Measurements from ENCODE around the gene KANSL1L.
A peak's percentile ranks its signal among the peaks of the same experiment; 100 is the strongest.

KANSL1L gene

DNA sequence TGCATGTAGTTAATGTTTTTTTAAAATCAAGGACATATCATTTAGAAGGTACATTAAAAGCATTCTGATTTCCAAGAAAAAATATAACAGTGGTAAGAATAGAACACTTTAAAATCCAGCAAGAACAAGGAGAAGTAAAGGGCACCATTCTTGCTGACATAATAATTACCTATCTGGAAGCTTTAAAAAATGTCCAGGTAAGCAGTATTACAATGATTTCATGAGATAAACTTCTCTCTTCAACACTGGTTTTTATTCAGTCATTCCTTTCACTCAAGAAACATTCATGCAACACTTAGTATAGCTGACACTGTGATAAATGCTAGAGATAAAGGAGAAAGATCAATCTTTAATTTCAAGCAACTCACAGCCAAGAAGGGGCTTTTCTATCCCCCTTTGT is 2.9 kb upstream of the KANSL1L start:
- no peak for DNase-seq

DNA sequence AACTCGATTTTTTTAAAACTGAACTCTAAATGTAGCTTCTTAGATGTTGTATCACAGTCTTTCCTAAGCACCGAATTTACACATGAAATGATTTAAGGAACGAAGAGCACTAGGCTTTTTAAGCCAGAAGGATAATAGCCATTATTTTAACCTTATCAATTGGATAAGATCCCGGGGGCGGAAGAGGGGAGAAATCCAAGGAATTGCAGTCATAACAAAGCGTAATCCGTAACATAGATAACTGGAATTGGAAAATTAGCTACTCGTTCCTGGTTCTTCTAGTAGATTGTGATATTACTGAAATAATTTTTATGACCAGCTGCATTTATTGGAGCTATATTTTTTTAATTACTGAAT is 988 bp upstream of the KANSL1L start:
- DNase-seq = no peak

GRCh38 chr2:210170446-210171303 is 534 bp downstream of the KANSL1L start:
- DNase-seq = peak; percentile 97 to 98

GRCh38 chr2:210170196-210170445 is 1.1 kb downstream of the KANSL1L start:
- no peak for DNase-seq

DNA sequence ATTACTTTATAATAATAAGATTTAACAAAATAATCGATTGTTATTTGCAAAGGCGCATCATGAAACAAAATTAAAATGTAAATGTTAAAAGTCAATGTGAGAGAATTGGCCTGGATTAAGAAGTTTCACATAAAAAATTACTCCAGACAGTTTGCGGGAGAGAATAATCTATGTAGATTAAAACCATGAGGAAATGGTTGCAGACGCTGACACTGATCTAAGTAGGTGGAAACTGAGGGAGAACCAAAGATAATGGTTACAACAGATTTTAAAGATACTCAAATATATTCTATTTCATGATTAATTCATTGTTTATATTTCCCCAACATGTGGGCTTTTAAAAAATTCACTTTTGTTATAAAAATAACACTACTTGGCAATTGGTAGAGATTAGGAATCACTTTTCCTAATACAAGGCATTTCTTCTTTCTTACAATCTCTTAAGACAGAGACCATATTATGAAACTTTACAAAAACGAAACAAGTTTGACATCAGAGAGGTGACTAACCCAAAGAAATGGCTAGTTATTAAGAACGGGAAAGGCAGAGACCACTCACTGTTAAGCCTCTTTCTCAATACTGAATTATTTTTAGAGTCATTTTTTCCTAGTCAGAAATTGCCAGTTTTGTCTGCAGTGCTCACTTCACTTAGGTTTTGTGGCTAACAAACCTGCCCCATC is 1.6 kb downstream of the KANSL1L start:
- peak; percentile 53 to 86 for DNase-seq

DNA sequence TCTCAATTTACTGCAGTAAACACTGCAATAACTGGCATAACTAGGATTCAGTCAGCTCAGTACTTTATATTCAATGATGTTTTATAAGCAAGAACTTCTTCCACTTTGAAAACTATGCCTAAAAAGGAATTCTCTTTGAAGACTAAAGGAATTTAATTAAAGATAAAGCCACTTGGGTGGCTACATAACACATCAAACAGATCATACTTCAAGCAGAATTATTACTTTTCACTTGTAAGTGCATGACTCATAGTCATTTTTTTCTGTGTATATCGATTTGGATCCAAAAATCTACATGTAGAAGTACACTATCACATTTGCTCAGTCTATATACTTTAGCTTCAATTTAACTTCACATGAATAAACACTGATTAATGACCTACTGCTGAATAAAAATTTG is 4.0 kb downstream of the KANSL1L start:
- no peak for DNase-seq

- no peak for DNase-seq
Measured at GRCh38 chr2:210162466-210163124, 8.6 kb downstream of the KANSL1L start.

GRCh38 chr2:210159059-210159458 is 12.2 kb downstream of the KANSL1L start:
- no peak for DNase-seq

- no peak for DNase-seq
Measured at GRCh38 chr2:210158236-210158635, 13.0 kb downstream of the KANSL1L start.

GRCh38 chr2:210157526-210157925 is 13.7 kb downstream of the KANSL1L start:
- no peak for DNase-seq

DNA sequence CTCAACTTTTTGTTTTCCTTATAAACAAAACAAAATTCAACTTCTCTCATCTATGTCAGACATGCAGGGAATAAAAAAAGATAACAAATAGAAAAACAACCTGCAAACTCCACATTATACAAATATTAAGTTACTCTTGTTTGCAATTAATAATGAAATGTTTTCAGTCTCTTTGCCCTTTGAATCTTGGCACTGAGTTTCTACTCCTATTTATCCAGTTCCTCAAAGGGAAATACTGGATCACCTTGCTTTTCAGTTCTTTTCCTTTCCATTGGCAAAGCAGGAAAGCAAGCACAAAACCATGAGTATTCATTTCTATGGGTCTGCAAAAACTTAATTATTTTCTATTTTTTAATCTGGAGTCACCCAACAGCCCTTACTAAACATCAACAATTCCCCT is 23.6 kb downstream of the KANSL1L start:
- DNase-seq = no peak

DNA sequence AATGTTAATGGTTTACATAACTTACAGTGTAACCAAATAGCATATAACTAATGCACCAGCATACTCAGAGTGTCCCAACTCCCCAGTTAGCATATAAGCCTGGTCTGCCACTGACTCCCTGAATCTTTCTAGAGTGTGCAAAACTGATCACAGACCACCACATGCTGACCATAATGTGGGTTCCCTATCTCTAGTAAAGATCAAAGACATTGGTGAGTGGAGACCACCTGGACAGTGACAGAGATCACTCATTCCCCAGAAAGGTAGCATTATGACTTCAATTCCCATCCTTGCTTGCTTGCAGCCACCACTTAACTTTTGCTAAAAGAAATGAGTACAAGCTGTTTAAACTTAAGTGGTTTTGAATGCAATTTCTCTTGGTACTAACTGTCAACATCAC is 39.0 kb downstream of the KANSL1L start:
- DNase-seq = no peak

- no peak for DNase-seq
Measured at GRCh38 chr2:210128961-210129360, 42.2 kb downstream of the KANSL1L start.

GRCh38 chr2:210113614-210114235 is 57.5 kb downstream of the KANSL1L start:
- no peak for DNase-seq

DNA sequence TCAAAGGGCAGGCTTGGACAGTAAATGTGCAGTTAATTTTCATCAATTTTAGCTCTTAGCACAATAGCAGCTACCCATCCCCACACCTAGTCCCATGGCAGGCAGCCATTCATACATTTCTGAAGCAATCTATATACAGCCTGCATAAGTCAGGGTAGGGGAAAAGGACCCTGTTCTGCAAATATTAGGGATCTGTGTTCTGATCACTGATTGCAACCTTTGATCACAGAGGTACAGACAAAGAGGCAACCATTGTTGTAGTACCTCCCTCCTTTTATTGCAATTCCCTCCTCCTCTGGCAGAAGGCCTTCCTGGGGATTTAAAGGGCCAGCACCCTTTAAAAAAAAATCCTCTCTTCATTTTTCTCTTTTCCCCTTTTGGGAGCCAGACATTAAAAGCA is 58.3 kb downstream of the KANSL1L start:
- DNase-seq = no peak

DNA sequence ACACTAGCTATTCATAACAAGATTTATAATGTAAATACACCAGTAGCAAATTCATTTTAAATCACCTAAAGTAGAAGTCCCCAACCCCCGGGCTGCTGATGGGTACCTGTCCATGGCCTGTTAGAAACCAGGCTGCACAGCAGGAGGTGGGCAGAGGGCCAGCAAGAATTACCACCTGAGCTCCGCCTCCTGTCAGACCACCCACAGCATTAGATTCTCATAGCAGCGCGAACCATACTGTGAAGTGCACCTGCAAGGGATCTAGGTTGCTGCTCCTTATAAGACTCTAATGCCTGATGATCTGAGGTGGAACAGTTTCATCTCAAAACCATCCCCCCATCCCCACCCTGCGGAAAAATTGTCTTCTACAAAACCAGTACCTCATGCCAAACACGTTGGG is 71.3 kb downstream of the KANSL1L start:
- DNase-seq = no peak

DNA sequence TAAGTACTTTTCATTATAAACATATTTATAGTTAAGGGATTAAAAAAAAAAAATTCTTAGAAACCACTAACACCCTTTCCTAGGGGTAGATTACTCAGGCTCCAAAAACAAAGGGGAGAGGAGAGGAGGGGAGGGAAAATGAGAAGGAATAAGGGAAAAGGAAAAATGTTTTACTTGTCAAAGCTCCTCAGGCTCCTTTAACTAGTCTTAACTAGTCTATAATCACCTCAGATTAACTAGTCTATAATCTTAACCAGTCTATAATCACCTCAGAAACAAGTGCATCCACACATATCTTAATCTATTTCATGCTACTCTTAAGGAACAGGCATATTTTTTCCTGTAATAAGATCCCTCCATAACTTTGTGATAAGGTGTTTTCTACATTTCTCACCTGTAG is 76.4 kb downstream of the KANSL1L start:
- no peak for DNase-seq

GRCh38 chr2:210092791-210093190 is 78.4 kb downstream of the KANSL1L start:
- DNase-seq = no peak

- no peak for DNase-seq
Measured at GRCh38 chr2:210086930-210087329, 84.3 kb downstream of the KANSL1L start.

DNA sequence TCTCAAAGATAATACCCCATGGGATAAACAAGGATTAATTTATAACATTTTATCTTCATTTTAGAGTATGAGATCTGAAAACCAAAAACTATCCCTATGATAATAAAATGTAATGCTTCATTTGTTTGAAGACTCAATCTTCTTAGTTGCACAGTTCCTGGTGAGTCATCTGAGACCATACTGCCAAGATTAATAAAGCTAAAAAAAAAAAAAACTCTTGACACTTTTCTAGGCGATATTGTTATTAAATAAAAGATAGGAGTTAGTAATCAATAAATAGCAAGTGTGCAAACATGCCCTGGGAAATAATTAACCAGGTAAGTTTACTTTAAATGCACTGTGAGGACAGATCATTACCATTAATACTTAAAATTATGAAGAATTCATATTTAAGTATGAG is 84.9 kb downstream of the KANSL1L start:
- no peak for DNase-seq

DNA sequence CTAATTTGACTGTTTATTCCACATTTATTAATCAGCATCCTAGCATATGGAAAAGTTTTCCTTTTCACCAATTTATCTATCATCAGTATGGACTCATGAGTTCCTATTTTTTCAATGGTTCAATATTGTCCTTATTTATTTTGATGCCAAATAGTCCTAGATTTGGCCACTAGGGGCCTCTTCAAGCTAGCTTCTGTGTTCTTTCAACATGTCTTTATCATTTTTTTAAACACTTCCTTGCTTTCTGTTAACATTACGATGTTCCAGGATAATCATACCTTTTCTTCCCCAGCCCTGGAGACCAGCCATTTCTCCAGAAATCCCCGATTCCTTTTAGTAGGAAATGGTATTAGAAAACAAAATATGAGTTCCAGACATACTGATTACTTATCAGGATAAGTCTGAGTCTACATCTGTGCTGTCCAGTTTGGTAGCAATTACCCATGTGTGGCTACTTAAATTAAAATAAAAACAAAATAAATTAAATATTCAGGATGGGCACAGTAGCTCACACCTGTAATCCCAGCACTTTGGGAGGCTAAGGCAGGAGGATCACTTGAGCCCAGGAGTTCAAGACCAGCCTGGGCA is 98.2 kb downstream of the KANSL1L start:
- peak; percentile 39 to 42 for DNase-seq

DNA sequence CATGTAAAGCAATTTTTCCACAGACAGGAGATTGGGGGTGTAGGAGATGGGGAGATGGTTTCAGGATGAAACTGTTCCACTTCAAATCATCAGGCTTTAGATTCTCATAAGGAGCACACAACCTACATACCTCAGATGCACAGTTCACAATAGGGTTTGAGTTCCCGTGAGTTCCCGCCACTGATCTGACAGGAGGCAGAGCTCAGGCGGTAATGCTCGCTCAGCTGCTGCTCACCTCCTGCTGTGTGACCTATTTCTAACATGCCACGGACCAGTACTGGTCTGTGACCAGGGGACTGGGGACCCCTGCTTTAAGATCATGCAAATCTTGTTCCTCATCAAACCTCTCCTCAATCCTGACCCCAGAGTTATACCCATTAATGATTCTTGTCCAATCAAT is 98.7 kb downstream of the KANSL1L start:
- no peak for DNase-seq

GRCh38 chr2:210063306-210063705 is 107.9 kb downstream of the KANSL1L start:
- no peak for DNase-seq
